Endothelial cell (in vitro differentiated cells): Measurements from ENCODE around the gene POLR3H. TPM values are rescaled to one million over a fixed set of nuclear protein-coding genes. Genes with fewer than 3 reads are reported as not detected.

Source experiments
- DNase-seq: peaks from one replicate; pipeline ENCODE4 v3.0.0; 2021; ENCODE audit warnings: low spot score
- H3K27ac Mint-ChIP-seq: one replicate; pipeline ENCODE4 v1.8.0; 2021; ENCODE audit warnings: mixed read lengths, inconsistent platforms; ENCODE audit not compliant: unreplicated experiment
- H3K27me3 Mint-ChIP-seq: one replicate; pipeline ENCODE4 v1.8.0; 2021; ENCODE audit warnings: mild to moderate bottlenecking, moderate library complexity, mixed read lengths, inconsistent platforms; ENCODE audit not compliant: unreplicated experiment
- H3K36me3 Mint-ChIP-seq: one replicate; pipeline ENCODE4 v1.8.0; 2021; ENCODE audit warnings: mild to moderate bottlenecking, low read depth, mixed read lengths, inconsistent platforms; ENCODE audit not compliant: unreplicated experiment
- H3K4me1 Mint-ChIP-seq: one replicate; pipeline ENCODE4 v1.8.0; 2021; ENCODE audit warnings: mild to moderate bottlenecking, mixed read lengths, inconsistent platforms; ENCODE audit not compliant: unreplicated experiment
- H3K4me3 Mint-ChIP-seq: one replicate; pipeline ENCODE4 v1.8.0; 2021; ENCODE audit warnings: mild to moderate bottlenecking, mixed read lengths, inconsistent platforms; ENCODE audit not compliant: unreplicated experiment
- H3K9me3 Mint-ChIP-seq: one replicate; pipeline ENCODE4 v1.8.0; 2021; ENCODE audit warnings: mixed read lengths, inconsistent platforms; ENCODE audit not compliant: unreplicated experiment
- total RNA-seq: library from RNA; stranded (reverse); fragmentation: NEBNext Ultra II Directional; extraction: Animal tissue kit (Norgen Biotek cat#: 25700); gene quantifications from one replicate; pipeline ENCODE4 v1.2.1, GENCODE V29; 2021; ENCODE audit not compliant: unreplicated experiment
- TF ChIP-seq, protein P1 (sequence below): fragments of 200-600 bp; sonication (generic); IDR thresholded peaks from one replicate; pipeline ENCODE4 v1.5.0; 2021; ENCODE audit warnings: antibody characterized with exemption; ENCODE audit not compliant: unreplicated experiment

The POLR3H gene
- total RNA-seq, 1 donor from 2014 or later = 20.8 TPM

DNA sequence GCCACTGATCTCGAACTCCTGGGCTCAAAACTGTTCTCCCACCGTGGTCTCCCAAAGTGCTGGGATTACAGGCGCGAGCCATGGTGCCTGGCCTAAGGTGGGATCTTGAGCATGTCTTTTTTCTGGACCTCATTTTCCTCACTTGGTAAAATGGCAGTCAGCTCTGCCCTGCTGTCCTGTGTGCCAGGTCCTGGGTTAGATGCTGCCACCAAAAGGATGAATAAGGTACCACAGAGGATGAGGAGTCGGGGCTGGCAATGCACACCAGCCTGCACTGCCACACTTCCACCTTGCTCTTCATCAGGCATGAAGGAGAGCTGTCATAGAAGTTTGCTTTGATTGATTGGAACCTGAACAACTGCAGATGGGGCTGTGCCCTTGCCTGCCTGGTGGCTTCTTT is 43.1 kb downstream of the POLR3H start:
- DNase-seq = no peak
- Mint-ChIP-seq H3K4me1 (no peaks in the 10 kb centered on the region), H3K36me3 (peaks cover 9% of the 10 kb centered on the region), H3K27me3 (no peaks in the 10 kb centered on the region), H3K9me3 (no peaks in the 10 kb centered on the region), H3K4me3 (no peak overlapping the region), H3K27ac (no peak overlapping the region)
- TF ChIP-seq, protein P1, sequence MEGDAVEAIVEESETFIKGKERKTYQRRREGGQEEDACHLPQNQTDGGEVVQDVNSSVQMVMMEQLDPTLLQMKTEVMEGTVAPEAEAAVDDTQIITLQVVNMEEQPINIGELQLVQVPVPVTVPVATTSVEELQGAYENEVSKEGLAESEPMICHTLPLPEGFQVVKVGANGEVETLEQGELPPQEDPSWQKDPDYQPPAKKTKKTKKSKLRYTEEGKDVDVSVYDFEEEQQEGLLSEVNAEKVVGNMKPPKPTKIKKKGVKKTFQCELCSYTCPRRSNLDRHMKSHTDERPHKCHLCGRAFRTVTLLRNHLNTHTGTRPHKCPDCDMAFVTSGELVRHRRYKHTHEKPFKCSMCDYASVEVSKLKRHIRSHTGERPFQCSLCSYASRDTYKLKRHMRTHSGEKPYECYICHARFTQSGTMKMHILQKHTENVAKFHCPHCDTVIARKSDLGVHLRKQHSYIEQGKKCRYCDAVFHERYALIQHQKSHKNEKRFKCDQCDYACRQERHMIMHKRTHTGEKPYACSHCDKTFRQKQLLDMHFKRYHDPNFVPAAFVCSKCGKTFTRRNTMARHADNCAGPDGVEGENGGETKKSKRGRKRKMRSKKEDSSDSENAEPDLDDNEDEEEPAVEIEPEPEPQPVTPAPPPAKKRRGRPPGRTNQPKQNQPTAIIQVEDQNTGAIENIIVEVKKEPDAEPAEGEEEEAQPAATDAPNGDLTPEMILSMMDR = no peak

DNA sequence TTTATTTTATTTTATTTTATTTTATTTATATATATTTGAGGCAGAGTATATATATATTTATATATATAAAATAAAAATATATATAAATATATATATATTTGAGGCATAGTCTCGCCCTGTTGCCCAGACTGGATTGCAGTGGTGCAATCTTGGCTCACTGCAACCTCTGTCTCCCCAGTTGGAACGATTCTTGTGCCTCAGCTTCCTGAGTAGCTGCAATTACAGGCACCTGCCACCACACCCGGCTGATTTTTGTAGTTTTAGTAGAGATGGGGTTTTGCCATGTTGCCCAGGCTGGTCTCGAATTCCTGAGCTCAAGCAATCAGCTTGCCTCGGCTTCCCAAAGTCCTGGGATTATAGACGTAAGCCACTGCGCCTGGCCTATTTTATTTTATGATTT is 44.0 kb downstream of the POLR3H start:
- no peaks in the 10 kb centered on the region for H3K9me3 Mint-ChIP-seq
- H3K36me3 Mint-ChIP-seq = peaks cover 9% of the 10 kb centered on the region
- H3K4me1 Mint-ChIP-seq = no peaks in the 10 kb centered on the region
- DNase-seq = no peak
- TF ChIP-seq, protein P1 = no peak
- H3K27me3 Mint-ChIP-seq = no peaks in the 10 kb centered on the region
- no peak overlapping the region for H3K27ac Mint-ChIP-seq
- H3K4me3 Mint-ChIP-seq = no peak overlapping the region

DNA sequence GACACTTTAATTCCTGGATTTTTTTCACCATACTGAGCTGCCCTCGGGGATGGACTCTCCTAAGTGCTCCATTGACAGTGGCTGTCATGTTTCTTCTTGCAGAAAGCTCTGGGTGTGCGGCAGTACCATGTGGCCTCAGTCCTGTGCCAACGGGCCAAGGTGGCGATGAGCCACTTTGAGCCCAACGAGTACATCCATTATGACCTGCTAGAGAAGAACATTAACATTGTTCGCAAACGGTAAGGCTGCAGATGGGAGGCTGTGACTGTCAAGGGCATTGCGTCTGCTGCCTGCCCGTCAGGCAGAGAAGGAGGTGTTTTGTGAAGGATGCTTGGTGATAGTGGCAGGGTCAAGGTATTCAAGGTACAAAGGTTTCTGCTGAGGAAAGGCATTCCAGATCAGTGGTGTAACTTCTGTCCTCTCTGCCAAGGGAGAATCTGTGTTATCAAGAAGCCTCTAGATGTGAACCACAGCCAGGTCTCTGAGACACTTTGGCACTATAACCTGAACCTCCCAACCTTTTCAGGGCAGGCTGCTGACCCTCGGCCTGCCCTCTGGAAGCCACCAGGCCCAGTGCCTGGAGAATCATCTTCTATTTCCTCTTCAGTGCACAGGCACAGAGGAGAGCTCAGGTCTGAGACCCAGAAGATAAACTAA is 44.5 kb downstream of the POLR3H start:
- Mint-ChIP-seq H3K36me3 (peaks cover 9% of the 10 kb centered on the region), H3K9me3 (no peaks in the 10 kb centered on the region), H3K4me1 (no peaks in the 10 kb centered on the region), H3K4me3 (no peak overlapping the region), H3K27me3 (no peaks in the 10 kb centered on the region), H3K27ac (no peak overlapping the region)
- DNase-seq = no peak
- TF ChIP-seq, protein P1 = no peak

DNA sequence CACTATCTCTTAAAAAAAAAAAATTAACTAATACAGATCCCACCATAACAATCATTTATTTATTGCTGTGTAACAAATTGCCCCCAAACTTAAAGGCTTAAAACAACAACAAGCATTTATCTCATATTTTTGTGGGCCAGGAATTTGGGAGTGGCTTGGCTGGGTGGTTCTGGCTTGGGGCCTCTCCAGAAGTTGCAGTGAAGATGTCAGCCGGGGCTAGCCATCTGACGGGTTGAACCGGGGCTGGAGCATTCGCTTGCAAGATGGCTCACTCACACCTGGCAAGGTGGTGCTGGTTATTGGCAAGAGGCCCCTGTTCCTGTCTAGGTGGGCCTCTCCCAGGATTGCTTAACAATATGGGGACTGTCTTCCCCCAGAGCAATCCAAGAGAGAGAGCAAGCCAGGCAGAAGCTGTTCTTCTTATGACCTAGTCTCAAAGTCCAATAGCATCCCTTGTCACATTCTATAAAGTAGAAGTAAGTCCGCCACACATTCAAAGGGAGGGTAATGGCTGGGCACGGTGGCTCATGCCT is 45.9 kb downstream of the POLR3H start:
- H3K4me3 Mint-ChIP-seq = no peak overlapping the region
- H3K27me3 Mint-ChIP-seq = peaks cover 1% of the 10 kb centered on the region
- H3K36me3 Mint-ChIP-seq = peaks cover 6% of the 10 kb centered on the region
- TF ChIP-seq, protein P1 = no peak
- DNase-seq = no peak
- H3K27ac Mint-ChIP-seq = no peak overlapping the region
- H3K4me1 Mint-ChIP-seq = no peaks in the 10 kb centered on the region
- H3K9me3 Mint-ChIP-seq = no peaks in the 10 kb centered on the region

DNA sequence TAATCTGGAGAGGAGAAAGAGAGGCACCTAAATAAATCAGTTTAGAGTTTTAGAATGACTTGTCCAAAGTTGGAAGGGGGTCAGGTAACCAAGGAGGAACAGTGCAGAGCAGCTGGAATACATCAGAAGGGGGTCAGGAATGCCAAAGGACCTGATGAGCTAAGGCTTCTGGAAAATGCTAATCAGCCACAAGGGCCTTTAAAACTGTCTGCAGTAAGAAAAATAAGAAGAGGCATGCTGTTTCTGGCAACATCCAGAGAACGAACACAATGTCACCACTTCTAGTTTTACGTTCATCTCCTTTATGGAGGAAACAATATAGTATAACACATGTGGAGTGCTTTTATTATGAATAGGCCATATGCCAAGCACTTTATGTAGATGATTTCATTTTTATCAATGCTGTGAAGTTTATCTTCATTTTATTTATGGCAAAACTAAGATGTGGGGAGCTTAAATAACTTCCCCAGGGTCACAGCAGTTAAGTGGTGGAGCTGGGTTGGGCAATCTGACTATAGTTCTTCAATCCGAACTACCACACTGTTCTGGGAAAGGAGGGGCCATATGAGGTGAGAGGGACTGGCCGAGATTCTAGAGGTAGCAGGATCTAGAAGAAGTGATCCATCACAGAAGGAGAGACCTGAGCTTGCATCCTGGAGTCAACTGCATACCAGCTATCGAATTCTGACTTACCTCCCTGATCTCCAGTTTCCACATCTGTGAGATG is 52.7 kb downstream of the POLR3H start:
- Mint-ChIP-seq H3K9me3 (no peaks in the 10 kb centered on the region), H3K27me3 (peaks cover 6% of the 10 kb centered on the region), H3K36me3 (no peaks in the 10 kb centered on the region), H3K27ac (no peak overlapping the region), H3K4me1 (peaks cover 22% of the 10 kb centered on the region), H3K4me3 (no peak overlapping the region)
- DNase-seq = no peak
- TF ChIP-seq, protein P1 = no peak
